ENCODE data around the gene STARD13. TPM values are rescaled to one million over a fixed set of nuclear protein-coding genes. Genes with fewer than 3 reads are reported as not detected.

Gene STARD13
- total RNA-seq, 2 experiments from 2014 or later: 0.57 TPM; not detected in 1

- Histone ChIP-seq H3K36me3 (ENCODE audit: insufficient read depth, low read length) (no peaks in the 10 kb centered on the region), H2AFZ (ENCODE audit: low read length) (no peak overlapping the region), H4K20me1 (ENCODE audit: insufficient read depth, low read length) (no peaks in the 10 kb centered on the region), H3K4me1 (ENCODE audit: insufficient read depth, low read length, poor library complexity, severe bottlenecking) (no peaks in the 10 kb centered on the region), H3K27ac (ENCODE audit: low read depth, low read length, poor library complexity, severe bottlenecking) (no peak overlapping the region), H3K4me2 (ENCODE audit: low read length) (no peak overlapping the region), H3K79me2 (ENCODE audit: insufficient read depth, low read depth, low read length) (no peaks in the 10 kb centered on the region), H3K9me2 (ENCODE audit: insufficient read depth, low read length) (no peaks in the 10 kb centered on the region), H3K4me3 (ENCODE audit: low read depth, low read length, poor library complexity, severe bottlenecking) (no peak overlapping the region), H3K9me3 (ENCODE audit: low read length) (no peaks in the 10 kb centered on the region)
- CTCF ChIA-PET (ENCODE audit: unreplicated experiment): no interaction called here
- no peak for TF ChIP-seq EZH2phosphoT487 (IDR thresholded peaks at IDR 0.05; ENCODE audit: borderline replicate concordance, low read depth, low read length)
- no peak for TF ChIP-seq CTCF (conservative IDR thresholded peaks at IDR 0.05; ENCODE audit: low read length)
- no TSS peak for BruUV-seq (replicated peaks)
- intact Hi-C loops (cut with micrococcal nuclease; ENCODE audit: unreplicated experiment): no loop called here
- POLR2A ChIA-PET: interaction anchor here (0.7 kb wide), 1 partner anchor 914 kb away, joined by 3 read pairs; no protein-coding TSS in a partner anchor
- no peak for DNase-seq (ENCODE audit: low spot score)
Measured at GRCh38 chr13:33150662-33151061, 134.9 kb downstream of the STARD13 start.

GRCh38 chr13:33150126-33150525 lies 135.4 kb downstream of the STARD13 start:
- no TSS peak for BruUV-seq (replicated peaks)
- no peaks in the 10 kb centered on the region for H3K9me3 ChIP-seq (ENCODE audit: low read length)

More at GRCh38 chr13:33150126-33150525, 135.4 kb downstream of the STARD13 start:
- no peaks in the 10 kb centered on the region for H3K9me2 ChIP-seq (ENCODE audit: insufficient read depth, low read length)
- no peak for DNase-seq (ENCODE audit: low spot score)
- POLR2A ChIA-PET: no interaction called here
- H3K36me3 ChIP-seq (ENCODE audit: insufficient read depth, low read length): no peaks in the 10 kb centered on the region
- CTCF ChIA-PET (ENCODE audit: unreplicated experiment): no interaction called here
- no peak for TF ChIP-seq CTCF (conservative IDR thresholded peaks at IDR 0.05; ENCODE audit: low read length)
- TF ChIP-seq EZH2phosphoT487 (IDR thresholded peaks at IDR 0.05; ENCODE audit: borderline replicate concordance, low read depth, low read length): no peak
- H3K4me3 ChIP-seq (ENCODE audit: low read depth, low read length, poor library complexity, severe bottlenecking): no peak overlapping the region
- no peaks in the 10 kb centered on the region for H3K4me1 ChIP-seq (ENCODE audit: insufficient read depth, low read length, poor library complexity, severe bottlenecking)
- H3K79me2 ChIP-seq (ENCODE audit: insufficient read depth, low read depth, low read length): no peaks in the 10 kb centered on the region
- no peak overlapping the region for H3K4me2 ChIP-seq (ENCODE audit: low read length)
- H2AFZ ChIP-seq (ENCODE audit: low read length): no peak overlapping the region
- no peaks in the 10 kb centered on the region for H4K20me1 ChIP-seq (ENCODE audit: insufficient read depth, low read length)
- no peak overlapping the region for H3K27ac ChIP-seq (ENCODE audit: low read depth, low read length, poor library complexity, severe bottlenecking)
- intact Hi-C loops (cut with micrococcal nuclease; ENCODE audit: unreplicated experiment): no loop called here

Measured in OCI-LY7 (cell line).